Glutamatergic neuron (in vitro differentiated cells): ENCODE results near the gene PANX2. TPM values are rescaled to one million over a fixed set of nuclear protein-coding genes. Genes with fewer than 3 reads are reported as not detected.
"Not testable (repeated sequence)": the region's sequence is repeated elsewhere in the genome, so short reads cannot be mapped to it uniquely, and the experiment has no call there.

Source experiments
- DNase-seq: peaks from one replicate; pipeline ENCODE4 v3.0.0; 2022
- H3K27ac Mint-ChIP-seq: one replicate; pipeline ENCODE4 v1.8.0; 2020; ENCODE audit warnings: mild to moderate bottlenecking, mixed read lengths, inconsistent platforms; ENCODE audit not compliant: unreplicated experiment
- H3K27me3 Mint-ChIP-seq: one replicate; pipeline ENCODE4 v1.8.0; 2020; ENCODE audit warnings: mild to moderate bottlenecking, moderate library complexity, mixed read lengths, inconsistent platforms; ENCODE audit not compliant: unreplicated experiment
- H3K36me3 Mint-ChIP-seq: one replicate; pipeline ENCODE4 v1.8.0; 2020; ENCODE audit warnings: mild to moderate bottlenecking, mixed read lengths, inconsistent platforms; ENCODE audit not compliant: unreplicated experiment
- H3K4me1 Mint-ChIP-seq: one replicate; pipeline ENCODE4 v1.8.0; 2020; ENCODE audit warnings: mild to moderate bottlenecking, low read depth, mixed read lengths, inconsistent platforms; ENCODE audit not compliant: unreplicated experiment
- H3K4me3 Mint-ChIP-seq: one replicate; pipeline ENCODE4 v1.8.0; 2020; ENCODE audit warnings: mild to moderate bottlenecking, mixed read lengths, inconsistent platforms; ENCODE audit not compliant: unreplicated experiment
- H3K9me3 Mint-ChIP-seq: one replicate; pipeline ENCODE4 v1.8.0; 2020; ENCODE audit warnings: mild to moderate bottlenecking, moderate library complexity, mixed read lengths, inconsistent platforms; ENCODE audit not compliant: unreplicated experiment
- CTCF ChIP-seq: fragments of 200-600 bp; sonication (generic); IDR thresholded peaks from one replicate; pipeline ENCODE4 v1.5.0; 2021; ENCODE audit not compliant: partially characterized antibody, unreplicated experiment
- total RNA-seq: library from RNA; stranded (reverse); fragmentation: NEBNext Ultra II Directional; extraction: Animal tissue kit (Norgen Biotek cat#: 25700); gene quantifications from one replicate; pipeline ENCODE4 v1.2.1, GENCODE V29; 2021; ENCODE audit not compliant: unreplicated experiment

PANX2 gene
- total RNA-seq, 1 donor from 2014 or later = 1.8 TPM

GRCh38 chr22:50141891-50142363 lies 28.6 kb upstream of the PANX2 start:
- peak; percentile 49 for DNase-seq
- Mint-ChIP-seq H3K9me3 (no peaks in the 10 kb centered on the region), H3K36me3 (peaks cover 5% of the 10 kb centered on the region), H3K4me1 (peaks cover 9% of the 10 kb centered on the region), H3K4me3 (no peak overlapping the region), H3K27me3 (peaks cover 2% of the 10 kb centered on the region), H3K27ac (no peak overlapping the region)
- peak; percentile 28 for TF ChIP-seq CTCF

GRCh38 chr22:50143096-50143495 lies 27.4 kb upstream of the PANX2 start:
- H3K4me3 Mint-ChIP-seq = no peak overlapping the region
- DNase-seq = no peak
- H3K4me1 Mint-ChIP-seq = peaks cover 9% of the 10 kb centered on the region
- no peak overlapping the region for H3K27ac Mint-ChIP-seq
- H3K27me3 Mint-ChIP-seq = peaks cover 2% of the 10 kb centered on the region
- no peaks in the 10 kb centered on the region for H3K9me3 Mint-ChIP-seq
- peaks cover 5% of the 10 kb centered on the region for H3K36me3 Mint-ChIP-seq
- TF ChIP-seq CTCF = no peak

GRCh38 chr22:50144005-50144614 lies 26.4 kb upstream of the PANX2 start:
- H3K4me3 Mint-ChIP-seq = no peak overlapping the region
- no peak overlapping the region for H3K27ac Mint-ChIP-seq
- H3K27me3 Mint-ChIP-seq = peaks cover 3% of the 10 kb centered on the region
- no peaks in the 10 kb centered on the region for H3K9me3 Mint-ChIP-seq
- TF ChIP-seq CTCF = no peak
- DNase-seq = no peak
- H3K4me1 Mint-ChIP-seq = peaks cover 9% of the 10 kb centered on the region
- H3K36me3 Mint-ChIP-seq = peaks cover 5% of the 10 kb centered on the region

GRCh38 chr22:50145721-50146438 lies 24.7 kb upstream of the PANX2 start:
- no peak for DNase-seq
- Mint-ChIP-seq H3K4me3 (no peak overlapping the region), H3K36me3 (peaks cover 5% of the 10 kb centered on the region), H3K27ac (no peak overlapping the region), H3K9me3 (no peaks in the 10 kb centered on the region), H3K4me1 (peaks cover 14% of the 10 kb centered on the region), H3K27me3 (peaks cover 6% of the 10 kb centered on the region)
- no peak for TF ChIP-seq CTCF

GRCh38 chr22:50146439-50147238 lies 23.9 kb upstream of the PANX2 start:
- no peak for TF ChIP-seq CTCF
- peak overlapping the region; percentile 21 for H3K4me3 Mint-ChIP-seq
- H3K9me3 Mint-ChIP-seq = no peaks in the 10 kb centered on the region
- DNase-seq = no peak
- H3K27me3 Mint-ChIP-seq = peaks cover 7% of the 10 kb centered on the region
- H3K27ac Mint-ChIP-seq = no peak overlapping the region
- peaks cover 18% of the 10 kb centered on the region for H3K4me1 Mint-ChIP-seq
- H3K36me3 Mint-ChIP-seq = peaks cover 5% of the 10 kb centered on the region

- not testable (repeated sequence) for H3K9me3 Mint-ChIP-seq
- H3K4me1 Mint-ChIP-seq = peaks cover 22% of the 10 kb centered on the region
Observed at GRCh38 chr22:50147258-50148165, 23.0 kb upstream of the PANX2 start.

More at GRCh38 chr22:50147258-50148165, 23.0 kb upstream of the PANX2 start:
- not testable (repeated sequence) for H3K27ac Mint-ChIP-seq, H3K27me3 Mint-ChIP-seq, H3K4me3 Mint-ChIP-seq, H3K36me3 Mint-ChIP-seq, DNase-seq
